Effector memory CD8-positive, alpha-beta T cell (primary cell): ENCODE data around the gene RPS15.

Experiments used
- ATAC-seq: fragments of 150-1000 bp; cut with Tn5 transposase; replicated peaks from 2 replicates; pipeline ENCODE4 v1.10.0; 2021; ENCODE audit warnings: mild to moderate bottlenecking, moderate library complexity
- DNase-seq, 3 experiments: peaks; one replicate each; pipeline ENCODE4 v3.0.0; 2021
- H3K27ac Mint-ChIP-seq, 2 donors: one replicate each; pipeline ENCODE4 v1.8.0; 2022; ENCODE audit warnings: mild to moderate bottlenecking in 2 of 2, mixed read lengths in 2 of 2, moderate library complexity in 2 of 2
- H3K27me3 Mint-ChIP-seq, 2 donors: one replicate each; pipeline ENCODE4 v1.8.0; 2022; ENCODE audit warnings: mixed read lengths in 2 of 2
- H3K36me3 Mint-ChIP-seq: one replicate; pipeline ENCODE4 v1.8.0; 2022; ENCODE audit warnings: mild to moderate bottlenecking, moderate library complexity, mixed read lengths; ENCODE audit not compliant: insufficient read depth
- H3K4me1 Mint-ChIP-seq, 2 donors: one replicate each; pipeline ENCODE4 v1.8.0; 2022; ENCODE audit warnings: low read depth in 2 of 2, mixed read lengths in 2 of 2
- H3K4me3 Mint-ChIP-seq, 2 donors: one replicate each; pipeline ENCODE4 v1.8.0; 2022; ENCODE audit warnings: mild to moderate bottlenecking in 2 of 2, mixed read lengths in 2 of 2, moderate library complexity in 2 of 2
- H3K9me3 Mint-ChIP-seq, 2 donors: one replicate each; pipeline ENCODE4 v1.8.0; 2022; ENCODE audit warnings: mixed read lengths in 2 of 2

RPS15 gene

GRCh38 chr19:1450735-1451731 lies 12.8 kb downstream of the RPS15 start:
- DNase-seq (no peak), ATAC-seq (no peak)
- no peaks in the 10 kb centered on the region for H3K9me3 Mint-ChIP-seq
- H3K4me1 Mint-ChIP-seq, result peaks cover 10 to 13% of the 10 kb centered on the region in 2 donors
- H3K27me3 Mint-ChIP-seq, result peaks cover 58 to 89% of the 10 kb centered on the region in 2 donors
- peaks cover 25% of the 10 kb centered on the region for H3K36me3 Mint-ChIP-seq
- no peak overlapping the region for H3K27ac Mint-ChIP-seq
- H3K4me3 Mint-ChIP-seq, result peak overlapping the region; percentile 9 to 11

GRCh38 chr19:1451916-1452801 lies 14.0 kb downstream of the RPS15 start:
- H3K27me3 Mint-ChIP-seq, result peaks cover 55 to 86% of the 10 kb centered on the region in 2 donors
- H3K9me3 Mint-ChIP-seq, result no peaks in the 10 kb centered on the region
- ATAC-seq, result no peak
- no peak overlapping the region for H3K4me3 Mint-ChIP-seq
- no peak overlapping the region for H3K27ac Mint-ChIP-seq
- H3K36me3 Mint-ChIP-seq, result peaks cover 24% of the 10 kb centered on the region
- peaks cover 10 to 13% of the 10 kb centered on the region in 2 donors for H3K4me1 Mint-ChIP-seq
- no peak for DNase-seq

- H3K27me3 Mint-ChIP-seq, result peaks cover 47 to 78% of the 10 kb centered on the region in 2 donors
- no peak for ATAC-seq
- H3K4me3 Mint-ChIP-seq, result no peak overlapping the region
- H3K4me1 Mint-ChIP-seq, result peaks cover 10 to 13% of the 10 kb centered on the region in 2 donors
- H3K9me3 Mint-ChIP-seq, result no peaks in the 10 kb centered on the region
- peaks cover 17% of the 10 kb centered on the region for H3K36me3 Mint-ChIP-seq
- DNase-seq, result no peak
- H3K27ac Mint-ChIP-seq, result no peak overlapping the region
Observed at GRCh38 chr19:1452802-1453524, 14.8 kb downstream of the RPS15 start.

GRCh38 chr19:1453525-1454364 lies 15.5 kb downstream of the RPS15 start:
- H3K4me3 Mint-ChIP-seq, result no peak overlapping the region
- peaks cover 10% of the 10 kb centered on the region for H3K36me3 Mint-ChIP-seq
- H3K27ac Mint-ChIP-seq, result no peak overlapping the region
- no peaks in the 10 kb centered on the region for H3K9me3 Mint-ChIP-seq
- ATAC-seq (no peak), DNase-seq (no peak)
- H3K27me3 Mint-ChIP-seq, result peaks cover 42 to 70% of the 10 kb centered on the region in 2 donors
- peaks cover 7 to 13% of the 10 kb centered on the region in 2 donors for H3K4me1 Mint-ChIP-seq

GRCh38 chr19:1455002-1455335 lies 16.8 kb downstream of the RPS15 start:
- Mint-ChIP-seq H3K27ac (no peak overlapping the region), H3K4me3 (peak overlapping the region; percentile 62 to 64), H3K9me3 (no peaks in the 10 kb centered on the region), H3K27me3 (peaks cover 35 to 70% of the 10 kb centered on the region in 2 donors), H3K36me3 (peaks cover 3% of the 10 kb centered on the region), H3K4me1 (peaks cover 7 to 8% of the 10 kb centered on the region in 2 donors)
- ATAC-seq, result peak; percentile 7
- DNase-seq, result no peak

- Mint-ChIP-seq H3K4me1 (peaks cover 5 to 8% of the 10 kb centered on the region in 2 donors), H3K27ac (no peak overlapping the region), H3K9me3 (no peaks in the 10 kb centered on the region), H3K4me3 (peak overlapping the region; percentile 62 to 64), H3K27me3 (peaks cover 32 to 66% of the 10 kb centered on the region in 2 donors), H3K36me3 (peaks cover 3% of the 10 kb centered on the region)
- ATAC-seq (peak; percentile 71), DNase-seq (peak in 2 of 3 experiments; percentile 39 to 43)
Observed at GRCh38 chr19:1455336-1456120, 17.3 kb downstream of the RPS15 start.

GRCh38 chr19:1456121-1456900 lies 18.1 kb downstream of the RPS15 start:
- Mint-ChIP-seq H3K9me3 (no peaks in the 10 kb centered on the region), H3K27ac (no peak overlapping the region), H3K27me3 (peaks cover 24 to 58% of the 10 kb centered on the region in 2 donors), H3K36me3 (peaks cover 3% of the 10 kb centered on the region), H3K4me1 (peaks cover 3 to 8% of the 10 kb centered on the region in 2 donors), H3K4me3 (no peak overlapping the region)
- DNase-seq, result no peak
- no peak for ATAC-seq

GRCh38 chr19:1457031-1457739 lies 19.0 kb downstream of the RPS15 start:
- Mint-ChIP-seq H3K4me3 (no peak overlapping the region), H3K4me1 (peaks cover 3 to 8% of the 10 kb centered on the region in 2 donors), H3K27me3 (peaks cover 21 to 49% of the 10 kb centered on the region in 2 donors), H3K27ac (no peak overlapping the region), H3K9me3 (no peaks in the 10 kb centered on the region), H3K36me3 (peaks cover 3% of the 10 kb centered on the region)
- ATAC-seq (no peak), DNase-seq (no peak)

GRCh38 chr19:1457892-1458291 lies 19.7 kb downstream of the RPS15 start:
- H3K4me1 Mint-ChIP-seq, result peaks cover 3 to 8% of the 10 kb centered on the region in 2 donors
- ATAC-seq (no peak), DNase-seq (no peak)
- H3K9me3 Mint-ChIP-seq, result no peaks in the 10 kb centered on the region
- no peak overlapping the region for H3K4me3 Mint-ChIP-seq
- H3K36me3 Mint-ChIP-seq, result peaks cover 3% of the 10 kb centered on the region
- H3K27me3 Mint-ChIP-seq, result peaks cover 18 to 42% of the 10 kb centered on the region in 2 donors
- no peak overlapping the region for H3K27ac Mint-ChIP-seq

GRCh38 chr19:1459479-1459878 lies 21.3 kb downstream of the RPS15 start:
- peaks cover 7 to 26% of the 10 kb centered on the region in 2 donors for H3K27me3 Mint-ChIP-seq
- peaks cover 3% of the 10 kb centered on the region for H3K36me3 Mint-ChIP-seq
- no peak overlapping the region for H3K4me3 Mint-ChIP-seq
- no peak for DNase-seq
- no peak overlapping the region for H3K27ac Mint-ChIP-seq
- no peaks in the 10 kb centered on the region for H3K9me3 Mint-ChIP-seq
- no peak for ATAC-seq
- H3K4me1 Mint-ChIP-seq, result peaks cover 3 to 4% of the 10 kb centered on the region in 2 donors
